Stimulated activated CD4-positive, alpha-beta T cell treated with anti-CD3 and anti-CD28 coated beads, Interleukin-15, amount 100 ng/mL, for 1 hour (primary cell): ENCODE measurements around the gene USP4.
"Not testable (repeated sequence)": the region's sequence is repeated elsewhere in the genome, so short reads cannot be mapped to it uniquely, and the experiment has no call there.

Experiments used
- DNase-seq, 2 donors: peaks; one replicate each; pipeline ENCODE4 v3.0.0-alpha.2; 2020; ENCODE audit warnings: low read depth in 1 of 2, low spot score in 1 of 2

Gene USP4

GRCh38 chr3:49339941-49340800, at the start of gene USP4:
TSS of gene USP4 (minus strand) at chr3:49340053. CDS start at chr3:49340024, 29 bp downstream.
- peak; percentile 87 to 89 for DNase-seq

- DNase-seq: no peak
Measured at GRCh38 chr3:49389297-49389696, 49.4 kb upstream of the USP4 start.

GRCh38 chr3:49388289-49388820, 48.5 kb upstream of the USP4 start:
- no peak for DNase-seq

GRCh38 chr3:49387721-49388120, 47.9 kb upstream of the USP4 start:
- no peak for DNase-seq

GRCh38 chr3:49386056-49386756, 46.4 kb upstream of the USP4 start:
- DNase-seq: no peak

- DNase-seq: no peak
Measured at GRCh38 chr3:49385617-49386016, 45.8 kb upstream of the USP4 start.

- DNase-seq: no peak
Measured at GRCh38 chr3:49383387-49383786, 43.5 kb upstream of the USP4 start.

- no peak for DNase-seq
Measured at GRCh38 chr3:49378249-49378895, 38.5 kb upstream of the USP4 start.

- peak in 1 of 2 donors; percentile 6 for DNase-seq
Measured at GRCh38 chr3:49377483-49377882, 37.6 kb upstream of the USP4 start.

GRCh38 chr3:49371946-49372345, 32.1 kb upstream of the USP4 start:
- no peak for DNase-seq

GRCh38 chr3:49370585-49371290, 30.9 kb upstream of the USP4 start:
- DNase-seq: no peak

GRCh38 chr3:49362561-49362960, 22.7 kb upstream of the USP4 start:
- DNase-seq: no peak

- no peak for DNase-seq
Measured at GRCh38 chr3:49359623-49360022, 19.8 kb upstream of the USP4 start.

GRCh38 chr3:49358884-49359225, 19.0 kb upstream of the USP4 start:
- DNase-seq: no peak

GRCh38 chr3:49358217-49358883, 18.5 kb upstream of the USP4 start, which contains the start of gene GPX1:
TSS of gene GPX1 (minus strand) at chr3:49358353. CDS start at chr3:49358278, 75 bp downstream.
- DNase-seq: peak; percentile 56 to 64

GRCh38 chr3:49357443-49358216, 17.8 kb upstream of the USP4 start:
- DNase-seq: peak in 1 of 2 donors; percentile 44

GRCh38 chr3:49357095-49357442, 17.2 kb upstream of the USP4 start:
- not testable (repeated sequence) for DNase-seq

GRCh38 chr3:49352890-49353421, 13.1 kb upstream of the USP4 start:
- no peak for DNase-seq

GRCh38 chr3:49352281-49352680, 12.4 kb upstream of the USP4 start:
- no peak for DNase-seq
